ENCODE results near the gene ZIC4. TPM values are rescaled to one million over a fixed set of nuclear protein-coding genes. Genes with fewer than 3 reads are reported as not detected.

The ZIC4 gene
- total and polyA plus RNA-seq, 2 of the 8 experiments (the other 6 are each of a cell fraction or from before 2014, with no cell fraction given), result 0.03 to 0.13 TPM

DNA sequence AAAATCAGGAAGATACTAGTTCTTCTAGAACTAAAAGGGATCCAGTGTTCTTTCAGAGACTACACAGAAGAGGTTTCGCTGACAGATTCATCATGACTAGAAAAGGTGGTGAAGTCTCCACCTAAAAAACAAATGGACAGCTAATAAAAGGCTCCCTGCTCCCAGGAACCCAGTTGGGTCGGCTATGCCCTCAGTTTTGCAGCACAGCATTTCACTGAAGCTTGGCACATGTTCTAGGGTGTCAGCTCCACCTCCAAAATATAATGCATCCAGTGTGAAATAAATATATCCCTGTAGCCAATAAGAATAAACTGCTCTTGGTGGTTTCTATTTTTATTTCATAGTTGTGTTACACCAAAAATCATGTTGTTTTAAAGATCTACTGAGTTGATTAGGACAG is 55.0 kb downstream of the ZIC4 start:
- Histone ChIP-seq H3K27ac (ENCODE audit: low read depth, low read length) (no peak overlapping the region), H2BK20ac (ENCODE audit: low read length) (0 out of 2 replicates have a peak overlapping the region, but pooled peaks have one; percentile 29), H3K27me3 (replicated peaks in 1 of 4; ENCODE audit: control insufficient read depth in 3 of 4, extremely low read depth in 1 of 4, insufficient read depth in 3 of 4, low read length in 3 of 4) (peaks cover 5 to 19% (median 15%) of the 10 kb centered on the region in 4 experiments), H2BK12ac (ENCODE audit: low read depth, low read length) (no peak overlapping the region), H3K79me1 (ENCODE audit: low read depth, low read length) (no peaks in the 10 kb centered on the region), H2AFZ (ENCODE audit: low read length) (no peak overlapping the region), H2BK5ac (ENCODE audit: low read depth, low read length) (no peak overlapping the region), H4K91ac (replicated peaks; ENCODE audit: insufficient read length, low read length) (no peak overlapping the region), H4K8ac (ENCODE audit: extremely low read depth, insufficient read depth, low read length) (no peak overlapping the region), H3K9me3 (ENCODE audit: insufficient read depth in 2 of 2, low read depth in 1 of 2, low read length in 1 of 2) (no peaks in the 10 kb centered on the region), H3K4me1 (replicated peaks in 1 of 4; ENCODE audit: control insufficient read depth in 3 of 4, insufficient read depth in 4 of 4, low read length in 3 of 4) (peaks cover 2 to 11% (median 3%) of the 10 kb centered on the region in 4 experiments; a peak in 5 of 7 replicates), H3K23ac (ENCODE audit: insufficient read length) (no peak overlapping the region), H4K5ac (ENCODE audit: insufficient read length, low read depth, low read length) (no peak overlapping the region), H3K4me3 (ENCODE audit: extremely low read depth in 1 of 4, insufficient read depth in 2 of 4, low read depth in 3 of 4, low read length in 4 of 4) (no peak overlapping the region), H2BK120ac (replicated peaks; ENCODE audit: low read depth, low read length) (no peak overlapping the region), H2BK15ac (ENCODE audit: low read length) (no peak overlapping the region), H3K4me2 (ENCODE audit: insufficient read depth in 1 of 2, low read depth in 2 of 2, low read length in 2 of 2) (no peak overlapping the region), H4K20me1 (replicated peaks in 1 of 2; ENCODE audit: control insufficient read depth in 1 of 2, insufficient read depth in 2 of 2, low read length in 2 of 2) (no peaks in the 10 kb centered on the region), H3K4ac (replicated peaks; ENCODE audit: insufficient read length, low read depth, low read length) (no peak overlapping the region), H3K79me2 (ENCODE audit: control insufficient read depth in 1 of 2, insufficient read depth in 2 of 2, low read length in 2 of 2) (no peaks in the 10 kb centered on the region), H3K14ac (ENCODE audit: insufficient read length) (no peak overlapping the region), H3K9ac (replicated peaks in 1 of 4; ENCODE audit: extremely low read depth in 1 of 4, low read depth in 3 of 4, low read length in 3 of 4) (no peak overlapping the region), H3K56ac (replicated peaks; ENCODE audit: insufficient read length, low read depth, low read length) (no peak overlapping the region), H3K23me2 (ENCODE audit: low read depth, low read length) (no peaks in the 10 kb centered on the region; the same call in 1 of the 2 replicates), H2AK5ac (ENCODE audit: low read depth, low read length) (no peak overlapping the region), H3K36me3 (ENCODE audit: control insufficient read depth in 2 of 4, insufficient read depth in 4 of 4, low read length in 3 of 4) (no peaks in the 10 kb centered on the region), H3K18ac (ENCODE audit: extremely low read depth, low read length) (no peak overlapping the region)
- CTCF ChIA-PET (ENCODE audit: partially characterized antibody), result interaction anchor here (1.0 to 1.3 kb wide), 2 partner anchors 10 to 54 kb away, joined by 3 to 4 read pairs; no protein-coding TSS in a partner anchor
- 90% methylated on average over 2 of the region's 2 CpGs; no CpG with 5 or more reads in 1 of the 2 experiments for WGBS, 2 experiments (ENCODE audit: extremely low coverage in 1 of 2, insufficient coverage in 1 of 2, insufficient read length in 1 of 2, insufficient replicate concordance in 2 of 2, low coverage in 1 of 2, low lambda C conversion rate in 2 of 2, missing lambda C conversion rate in 1 of 2)
- FAIRE-seq (no peak), DNase-seq (ENCODE audit: low read depth in 1 of 2, low spot score in 2 of 2) (no peak)
- POLR2A ChIA-PET (ENCODE audit: partially characterized antibody), result no interaction called here
- no peak for TF ChIP-seq RBBP5 (IDR thresholded peaks at IDR 0.05; ENCODE audit: borderline replicate concordance, low read depth, low read length)
- no peak for TF ChIP-seq NRF1 (IDR thresholded peaks at IDR 0.05; ENCODE audit: low read depth, low read length)
- no peak for TF ChIP-seq CTBP2 (IDR thresholded peaks at IDR 0.05; ENCODE audit: borderline replicate concordance, insufficient read depth, insufficient read length, low read length)
- no peak for TF ChIP-seq CBX8 (IDR thresholded peaks at IDR 0.05; ENCODE audit: borderline replicate concordance, low read depth, low read length)
- TF ChIP-seq KDM1A (IDR thresholded peaks at IDR 0.05; ENCODE audit: borderline replicate concordance, low read length), result no peak
- no peak for TF ChIP-seq EP300 (IDR thresholded peaks at IDR 0.05; ENCODE audit: borderline replicate concordance in 1 of 2, low read depth in 2 of 2, low read length in 2 of 2)
- no peak for TF ChIP-seq SP4 (IDR thresholded peaks at IDR 0.05; ENCODE audit: low read length)
- TF ChIP-seq CHD1 (IDR thresholded peaks at IDR 0.05; ENCODE audit: low read depth, low read length), result no peak
- TF ChIP-seq TEAD4 (IDR thresholded peaks at IDR 0.05; ENCODE audit: low read depth, low read length), result no peak
- no peak for TF ChIP-seq SIN3A (conservative IDR thresholded peaks at IDR 0.05 in 1 of 2, IDR thresholded peaks at IDR 0.05 in 1 of 2; ENCODE audit: low read depth in 1 of 2, low read length in 2 of 2)
- TF ChIP-seq POLR2AphosphoS5 (IDR thresholded peaks at IDR 0.05; ENCODE audit: low read depth, low read length), result no peak
- TF ChIP-seq EZH2 (IDR thresholded peaks at IDR 0.05; ENCODE audit: low read depth, low read length, severe bottlenecking), result no peak
- no peak for TF ChIP-seq ASH2L (IDR thresholded peaks at IDR 0.05; ENCODE audit: low read length)
- TF ChIP-seq, protein P1, sequence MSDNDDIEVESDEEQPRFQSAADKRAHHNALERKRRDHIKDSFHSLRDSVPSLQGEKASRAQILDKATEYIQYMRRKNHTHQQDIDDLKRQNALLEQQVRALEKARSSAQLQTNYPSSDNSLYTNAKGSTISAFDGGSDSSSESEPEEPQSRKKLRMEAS (IDR thresholded peaks at IDR 0.05), result no peak

All from H1 (cell line).